ENCODE measurements around the gene MEIS1.

MEIS1 gene

DNA sequence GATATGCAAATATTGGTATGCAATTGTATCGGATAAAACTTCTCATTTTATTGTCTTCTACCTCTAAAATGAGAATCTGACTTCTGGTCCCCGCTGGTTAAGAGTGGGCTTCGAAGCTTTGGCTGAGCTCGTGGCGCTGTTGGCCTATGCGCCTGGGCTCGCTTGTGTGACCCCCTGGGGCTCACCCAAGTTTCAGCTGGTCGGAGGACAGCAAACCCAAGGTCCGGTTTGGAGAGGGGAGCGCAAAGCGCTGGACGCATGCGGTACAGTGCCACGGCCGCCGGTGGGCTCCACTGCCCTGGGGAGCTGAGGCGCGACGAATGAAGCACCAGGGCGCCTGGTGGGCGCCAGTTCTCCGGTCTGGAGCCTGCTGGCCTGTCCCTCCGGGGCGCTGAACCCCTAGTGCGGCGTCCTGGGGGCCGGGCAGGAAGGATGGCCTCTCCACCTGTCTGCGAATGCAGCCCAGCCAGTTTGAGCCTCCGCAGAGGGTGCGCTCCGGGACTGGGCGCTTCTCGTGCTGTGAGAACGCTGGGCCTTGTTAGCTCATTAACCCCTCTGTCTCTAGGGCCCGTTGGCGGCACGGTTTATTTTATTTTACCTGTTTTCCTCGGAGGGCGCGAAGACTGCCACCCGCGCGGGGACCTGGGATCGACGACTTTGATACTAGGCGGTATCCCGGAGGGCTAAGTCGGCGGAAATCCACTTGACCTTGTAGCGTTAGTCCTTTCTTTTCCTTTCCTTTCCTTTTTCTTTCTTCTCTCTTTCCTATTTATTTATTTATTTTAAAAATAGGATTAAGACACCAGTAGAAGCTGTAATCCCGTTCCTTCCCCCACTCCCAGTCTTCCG, 10.4 kb downstream of the MEIS1 start:
- DNase-seq, result no peak

DNA sequence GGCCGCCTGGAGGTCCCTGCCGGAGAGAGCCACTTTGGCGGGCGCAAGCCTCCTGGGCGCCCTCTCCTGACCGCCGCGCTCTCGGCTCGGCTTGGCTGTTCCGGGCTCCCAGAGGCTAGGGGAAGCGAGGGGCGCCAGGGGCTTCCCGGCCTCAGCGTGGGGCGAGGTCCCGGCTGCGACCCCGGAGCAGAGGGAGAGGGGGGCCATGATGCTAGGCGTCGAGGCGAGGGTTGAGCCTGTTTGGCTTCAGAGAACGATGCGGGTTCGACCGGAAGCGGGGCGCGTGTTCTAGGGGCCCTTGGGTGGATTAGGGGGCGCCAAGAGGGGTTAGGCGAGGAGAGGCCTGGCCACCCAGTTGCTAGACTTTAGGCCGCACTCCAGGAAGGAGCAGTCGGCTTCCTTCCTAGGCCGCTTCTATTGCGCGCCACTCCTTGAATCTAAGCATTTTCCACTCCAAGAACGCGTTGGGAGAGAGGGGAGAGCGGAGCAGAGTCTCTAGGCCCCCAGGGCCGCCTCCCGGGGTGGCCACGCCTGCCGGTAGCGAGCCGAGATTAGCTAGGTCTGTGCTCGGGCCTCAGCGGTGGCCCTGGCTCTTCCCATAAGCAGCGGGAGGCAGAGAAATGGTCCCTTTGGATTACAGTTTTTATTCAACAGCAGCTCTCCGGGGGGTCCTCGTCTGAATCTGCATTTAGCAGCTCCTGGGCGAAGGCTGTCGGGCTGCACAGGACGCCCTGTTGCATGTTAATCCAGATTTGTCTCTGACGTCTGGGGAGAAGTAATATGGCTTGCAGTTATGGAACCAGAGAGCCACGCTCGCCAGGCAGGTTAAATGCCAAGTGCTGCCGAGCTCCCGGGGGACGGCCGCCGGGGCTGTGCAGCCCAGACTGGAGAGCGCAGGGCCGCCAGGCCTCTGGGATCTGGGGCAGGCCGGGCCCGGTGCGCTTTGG, 11.3 kb downstream of the MEIS1 start:
- DNase-seq, result peak; percentile 52

DNA sequence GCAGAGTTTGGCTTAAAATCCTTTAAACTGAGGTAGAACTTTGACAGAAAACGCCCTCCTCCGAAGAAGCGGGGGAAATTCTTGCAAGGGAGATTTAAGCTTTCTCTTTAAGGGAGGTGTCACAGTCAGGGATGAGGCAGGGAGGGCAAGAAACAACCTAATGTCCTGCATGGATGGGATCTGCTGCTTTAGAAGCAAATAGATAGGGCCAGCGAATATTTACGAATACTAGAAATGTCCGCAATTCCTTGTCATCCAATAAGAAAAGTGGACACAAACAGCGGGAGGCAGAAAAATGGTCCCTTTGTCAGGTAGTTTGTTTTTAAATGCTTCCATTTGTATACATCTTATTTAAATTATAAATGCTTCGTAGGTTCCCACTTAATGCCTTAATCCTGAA, 12.0 kb downstream of the MEIS1 start:
- no peak for DNase-seq

DNA sequence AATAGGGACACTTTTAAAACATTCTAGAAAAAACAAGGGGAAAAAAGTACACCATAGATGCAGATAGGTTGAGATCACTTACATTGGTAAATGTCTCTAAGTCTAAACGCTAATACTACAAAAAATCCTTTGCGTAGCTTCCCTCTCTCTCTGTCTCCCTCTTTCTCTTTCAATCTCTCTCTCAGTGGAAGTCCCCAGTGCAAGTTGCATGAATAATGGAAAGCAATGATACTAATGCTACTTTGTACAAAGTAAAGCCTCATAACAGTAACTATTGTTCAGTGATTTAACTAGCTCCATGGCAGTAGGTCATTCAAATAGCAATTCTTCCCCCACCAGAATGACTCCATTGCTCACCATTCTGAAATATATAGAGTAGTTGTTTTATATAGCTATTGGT, 12.8 kb downstream of the MEIS1 start:
- no peak for DNase-seq

DNA sequence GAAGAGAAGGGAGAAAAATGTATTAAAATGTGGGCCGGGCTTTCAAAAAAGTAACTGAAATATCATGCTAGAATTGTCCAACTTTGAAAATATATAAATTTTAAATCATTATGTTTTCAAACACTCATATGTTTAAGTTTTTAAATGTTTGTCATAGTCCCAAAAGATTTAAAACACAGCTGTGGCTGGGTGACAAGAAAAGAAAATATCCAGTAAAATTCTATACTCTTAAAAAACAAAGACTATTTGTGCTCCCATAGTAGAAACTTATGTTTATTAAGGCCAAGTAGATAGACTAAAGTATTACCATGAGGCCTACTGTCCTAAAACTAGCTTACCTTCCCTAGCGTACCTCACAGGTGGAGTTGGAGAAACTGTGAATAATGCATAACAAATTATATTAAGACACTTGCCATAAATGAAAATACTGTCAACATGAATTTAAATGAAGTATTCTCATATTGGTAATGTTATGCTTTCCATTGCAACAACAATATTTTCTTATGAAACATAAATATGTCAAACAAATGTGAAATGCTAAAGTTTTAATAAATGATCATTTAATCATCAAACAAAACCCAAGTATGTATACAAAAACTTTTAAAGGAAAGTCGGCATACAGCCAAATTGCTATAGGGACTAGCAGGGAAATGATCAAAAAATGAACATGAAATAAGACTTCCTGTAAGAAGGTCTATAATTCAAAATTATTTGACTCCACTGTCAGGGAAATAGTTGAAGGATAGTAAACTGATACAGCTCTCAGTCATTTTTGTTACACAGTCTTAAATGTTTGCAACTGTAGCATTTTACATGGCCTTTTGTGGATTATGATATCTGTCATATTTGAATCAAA, 13.4 kb downstream of the MEIS1 start:
- no peak for DNase-seq

DNA sequence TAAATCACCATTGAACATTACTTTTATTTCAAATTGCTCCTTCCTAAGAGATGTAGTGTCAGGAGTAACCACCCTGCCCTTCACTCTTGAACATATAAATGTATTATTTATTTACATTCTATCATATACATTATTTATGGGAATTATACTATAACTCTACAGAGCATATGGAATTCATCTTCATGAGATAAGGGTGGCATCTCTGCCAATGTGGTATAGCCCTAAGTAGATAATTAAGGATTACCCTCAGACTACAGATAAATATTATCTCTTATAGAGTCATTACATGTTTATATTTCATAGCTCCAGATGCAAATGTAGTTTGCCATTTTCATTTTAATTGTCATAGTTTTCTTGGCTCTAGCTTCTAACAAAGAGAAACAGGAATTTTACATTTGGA, 17.3 kb downstream of the MEIS1 start:
- no peak for DNase-seq

DNA sequence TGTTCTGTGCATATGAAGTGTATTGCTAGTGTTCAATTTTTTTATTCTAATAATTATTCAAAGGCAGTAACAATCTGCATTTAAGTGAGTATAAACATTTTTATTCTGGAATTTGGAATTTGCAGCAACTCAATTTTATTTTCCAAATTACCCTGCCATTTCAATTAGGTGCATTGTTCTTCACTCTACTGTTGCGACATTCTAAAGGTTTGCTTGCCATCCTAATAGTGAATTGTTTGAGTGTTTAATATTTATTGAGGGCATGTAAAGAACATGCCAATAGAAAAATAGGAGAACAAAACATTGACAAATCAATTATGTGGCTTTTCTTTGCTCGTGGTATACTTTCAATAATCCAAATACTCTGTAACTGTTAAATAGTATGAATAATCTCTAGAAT, 18.0 kb downstream of the MEIS1 start:
- no peak for DNase-seq

DNA sequence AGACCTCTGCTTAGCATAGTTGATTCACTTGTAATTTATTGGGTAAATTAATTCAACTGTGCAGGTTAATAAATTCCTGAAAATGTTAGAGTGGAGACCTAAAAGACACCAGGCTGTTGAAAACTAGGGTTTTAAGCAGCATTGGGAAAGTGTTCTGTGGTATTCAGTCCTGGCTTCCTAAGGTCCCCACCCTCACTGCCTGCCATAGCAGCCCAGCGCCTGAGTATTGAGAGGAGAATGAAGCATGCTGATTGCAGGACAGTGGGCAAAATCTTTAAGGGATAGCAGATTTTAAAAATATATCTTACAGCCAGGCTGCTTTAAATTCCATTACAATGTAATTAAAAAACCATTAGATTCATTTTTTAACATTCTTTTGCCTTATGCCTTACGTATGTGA, 20.6 kb downstream of the MEIS1 start:
- no peak for DNase-seq

DNA sequence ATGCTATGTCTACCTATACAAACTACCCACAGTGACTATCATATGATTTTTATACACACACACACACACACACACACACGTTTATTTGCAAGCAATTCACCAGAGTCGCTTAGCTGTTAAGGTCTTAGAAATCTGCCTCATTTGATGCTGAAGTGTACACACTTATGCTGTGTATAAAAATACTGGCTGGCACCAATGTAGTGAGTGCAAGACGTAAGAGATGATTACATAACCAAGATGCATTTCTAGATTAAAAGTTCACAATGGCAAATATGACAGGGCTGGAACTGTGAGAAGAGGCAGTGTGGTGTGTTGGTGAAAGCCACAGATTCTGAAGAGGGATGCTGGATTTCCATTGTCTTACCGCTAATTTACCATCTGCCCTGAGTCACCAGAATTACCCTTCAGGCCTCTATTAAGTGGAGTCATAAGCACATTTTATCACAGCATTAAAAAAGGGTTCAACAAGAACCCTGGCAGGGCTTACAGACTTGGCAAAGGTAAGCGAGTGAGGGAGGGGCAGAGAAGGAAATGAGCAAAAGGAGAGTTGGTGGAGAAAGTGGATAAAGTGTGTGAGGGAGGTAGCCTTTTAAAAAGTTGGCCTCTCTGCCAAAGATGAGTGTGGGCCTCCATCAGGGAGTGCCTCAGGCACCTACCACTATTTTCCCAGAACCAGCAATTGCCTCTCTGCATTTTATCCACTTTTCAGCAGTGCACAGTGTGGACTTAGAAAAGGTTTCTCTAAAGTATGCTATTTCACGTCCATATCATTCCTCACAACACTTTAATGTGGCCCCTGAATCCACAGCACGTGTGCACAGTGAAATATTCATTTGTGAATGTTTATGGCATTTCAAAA, 21.5 kb downstream of the MEIS1 start:
- no peak for DNase-seq

DNA sequence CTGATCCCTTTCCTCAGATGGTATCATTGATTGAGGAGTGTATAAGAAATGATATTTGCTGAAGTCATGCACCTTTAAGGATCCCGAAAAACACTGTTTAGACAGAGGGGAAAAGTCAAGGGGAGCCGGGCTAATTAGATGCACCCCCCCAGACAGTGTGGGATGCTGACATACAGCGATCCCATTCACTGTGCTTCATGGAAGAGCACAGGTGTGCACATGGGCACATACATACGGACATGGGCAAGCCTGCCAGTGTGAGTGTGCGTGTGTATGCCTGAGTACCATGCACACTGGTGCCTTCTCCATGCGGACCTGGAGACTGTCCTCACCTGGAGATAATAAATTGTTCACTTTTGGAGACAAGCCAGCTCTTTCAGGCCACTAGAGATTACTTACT, 22.6 kb downstream of the MEIS1 start:
- no peak for DNase-seq

DNA sequence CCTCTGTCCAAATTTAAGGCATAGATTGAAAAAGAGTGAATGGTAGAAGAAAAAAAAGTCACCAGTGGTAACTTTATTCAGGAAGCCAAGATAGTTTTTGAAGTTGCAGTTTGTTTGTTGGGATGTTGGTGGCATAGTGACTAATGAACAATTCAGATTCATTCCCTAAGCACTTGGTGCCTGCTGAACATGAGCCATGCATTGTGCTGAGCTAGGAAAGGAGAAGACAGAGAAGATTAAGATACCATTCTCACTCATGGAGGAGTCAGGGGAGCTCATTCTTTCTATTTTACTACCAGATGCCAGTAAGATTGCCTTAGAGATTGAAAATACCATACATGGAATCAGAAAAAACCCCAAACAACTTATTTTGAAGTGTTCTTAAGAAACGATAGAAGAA, 25.1 kb downstream of the MEIS1 start:
- DNase-seq, result no peak

DNA sequence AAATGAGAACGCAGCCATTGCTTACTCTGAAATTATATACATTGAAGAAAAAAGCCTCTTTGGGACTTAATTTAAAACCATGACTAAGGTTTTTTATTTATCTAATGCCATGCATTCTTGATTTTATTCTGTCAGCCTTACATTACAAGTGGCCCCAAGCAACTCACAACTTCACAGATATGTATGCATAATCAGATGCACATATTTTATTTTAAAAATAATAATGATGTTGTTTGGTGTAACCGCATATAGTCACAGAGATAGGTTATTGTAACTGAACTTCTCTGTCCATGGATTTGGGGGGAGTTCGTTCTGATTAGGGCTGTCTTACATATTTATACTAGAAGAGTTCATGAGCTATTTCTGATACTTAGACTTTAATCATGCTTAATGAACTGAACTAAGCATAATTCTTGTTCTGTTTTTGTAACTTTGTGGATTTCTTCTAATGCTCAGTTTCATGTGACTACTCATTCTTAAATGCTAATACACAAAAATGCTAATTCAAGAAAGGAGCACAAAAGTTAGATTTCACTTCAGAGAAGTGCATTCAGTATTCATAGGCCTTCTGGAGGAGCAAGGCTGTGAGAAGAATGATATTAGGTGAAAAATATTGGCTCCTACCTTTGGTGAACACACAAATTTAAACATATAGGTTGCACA, 26.2 kb downstream of the MEIS1 start:
- DNase-seq, result no peak

DNA sequence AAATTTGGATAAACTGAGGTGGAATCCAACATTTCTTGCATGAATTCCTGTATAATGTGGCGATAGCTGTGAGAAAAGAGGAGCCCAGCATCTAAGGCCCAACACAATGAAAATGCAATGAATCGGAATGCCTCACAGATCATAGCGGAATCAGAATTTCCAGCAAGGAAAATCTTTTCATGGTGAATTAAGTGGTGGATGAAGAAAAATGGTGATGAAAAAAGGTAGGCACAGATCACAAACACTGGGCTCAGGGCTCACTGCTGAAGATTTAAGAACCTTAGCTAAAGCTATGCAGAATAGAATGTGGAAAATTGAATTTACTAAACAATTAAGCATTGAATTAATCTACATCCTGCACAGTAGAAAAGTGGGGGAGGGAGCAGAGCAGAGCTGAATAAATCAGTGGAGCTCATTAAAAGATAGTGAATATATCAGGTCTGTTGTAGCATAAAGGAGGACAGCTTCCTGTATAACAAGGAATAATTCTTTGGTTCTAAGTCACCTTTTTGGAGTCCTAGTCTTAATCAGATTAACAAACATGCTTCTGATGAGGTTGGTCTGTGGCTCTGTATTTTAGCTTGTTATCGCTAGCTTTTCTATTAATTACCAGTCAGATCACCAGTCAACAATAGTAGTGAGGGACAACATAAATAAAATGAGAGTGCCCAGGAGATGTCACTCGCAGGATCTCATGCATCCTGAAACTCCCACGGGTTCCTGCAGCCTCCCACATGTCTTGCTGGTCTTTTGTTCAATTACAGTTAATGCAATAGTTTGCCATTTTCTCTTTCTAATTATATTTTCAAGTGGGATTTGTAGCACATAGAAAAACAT, 27.0 kb downstream of the MEIS1 start:
- no peak for DNase-seq

DNA sequence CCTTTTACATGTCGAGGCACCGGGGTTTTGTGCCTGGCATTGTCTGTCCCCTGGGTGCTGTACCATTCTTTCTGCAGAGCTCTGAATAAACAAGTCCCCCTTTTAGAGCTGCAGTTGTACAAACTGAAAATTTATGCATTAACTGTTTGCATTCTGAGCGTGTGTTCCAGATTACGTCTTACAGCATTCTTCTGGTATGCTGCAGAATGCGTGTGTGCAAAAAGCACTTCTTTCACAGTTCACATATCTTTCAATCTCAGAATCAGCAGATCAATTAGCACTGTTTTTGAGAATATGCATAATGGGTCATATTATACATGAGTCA, 27.5 kb downstream of the MEIS1 start:
- DNase-seq, result no peak

DNA sequence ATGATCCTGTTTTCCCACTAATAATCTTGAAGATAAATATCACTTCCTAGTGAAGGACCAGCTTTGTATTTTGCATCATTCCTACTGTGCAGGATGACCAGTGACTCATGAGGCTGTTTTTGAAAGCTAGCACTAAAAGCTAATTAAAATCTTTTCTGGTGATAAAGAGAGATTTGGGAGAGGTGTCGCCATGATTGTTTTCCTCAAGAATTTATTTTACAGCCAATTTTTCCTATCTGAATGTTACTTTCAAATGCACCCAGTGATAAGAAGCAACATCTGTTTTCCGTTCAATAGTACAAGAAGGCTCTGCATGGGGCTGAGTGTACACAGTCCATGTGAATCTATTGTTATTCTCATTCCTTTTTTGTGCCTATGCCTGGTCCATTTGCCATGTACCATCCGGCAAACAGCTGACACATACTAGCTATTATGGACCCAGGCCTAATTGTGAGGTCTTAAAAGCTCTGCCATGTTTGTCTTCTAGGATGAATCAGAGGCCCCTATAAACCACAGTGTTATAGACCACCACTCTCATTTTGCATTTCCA, 28.4 kb downstream of the MEIS1 start:
- no peak for DNase-seq

DNA sequence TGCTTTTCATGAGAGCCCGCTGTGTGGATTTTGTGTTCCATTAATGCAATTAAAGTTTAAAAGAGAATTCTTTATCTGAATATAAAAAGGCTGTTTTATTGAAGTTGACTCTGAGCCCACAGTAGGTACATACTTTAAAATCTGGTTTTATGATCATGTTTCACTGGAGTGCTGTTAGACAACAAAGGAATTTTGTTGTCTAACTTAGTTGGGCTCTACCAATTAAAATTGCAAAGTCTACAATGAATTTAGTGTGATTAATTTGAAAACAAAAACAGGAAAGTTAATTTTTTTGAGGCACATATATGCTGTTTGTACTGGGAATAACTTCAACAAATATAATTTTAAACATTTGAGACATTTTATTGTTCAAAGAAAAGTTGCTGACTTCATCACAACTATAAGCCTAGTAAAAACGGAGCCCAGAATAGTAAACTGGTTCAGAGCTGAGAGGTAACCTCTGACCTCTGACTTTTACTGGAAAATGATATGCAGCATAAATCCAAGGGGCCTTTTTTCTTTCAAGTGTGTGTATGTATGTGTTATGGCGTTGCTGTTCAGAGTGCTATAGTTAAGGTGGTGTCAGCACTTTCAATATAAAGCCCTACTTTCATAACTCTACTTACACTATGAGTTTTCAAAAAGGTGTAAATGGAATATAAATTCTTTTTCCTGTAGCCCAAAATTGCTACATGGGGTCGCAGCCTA, 30.2 kb downstream of the MEIS1 start:
- DNase-seq, result no peak

DNA sequence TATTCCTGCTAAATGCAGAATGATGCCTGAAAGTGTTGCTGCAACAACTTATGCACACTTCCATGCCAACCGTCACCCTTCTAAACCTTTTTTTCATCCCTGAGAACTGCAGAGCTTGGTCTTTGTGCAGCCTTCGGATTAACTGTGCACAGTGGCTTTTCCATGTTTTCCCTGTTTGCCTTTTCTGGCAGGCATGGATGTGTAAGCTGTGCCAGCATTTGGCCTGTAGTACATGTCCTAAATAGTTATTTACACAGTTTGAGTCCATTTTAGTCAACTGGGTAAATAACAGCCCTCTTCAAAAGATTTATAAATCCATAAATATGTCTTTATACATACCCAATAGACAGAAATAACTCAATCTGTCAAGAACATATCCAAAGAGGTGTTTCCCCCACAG, 31.5 kb downstream of the MEIS1 start:
- no peak for DNase-seq

DNA sequence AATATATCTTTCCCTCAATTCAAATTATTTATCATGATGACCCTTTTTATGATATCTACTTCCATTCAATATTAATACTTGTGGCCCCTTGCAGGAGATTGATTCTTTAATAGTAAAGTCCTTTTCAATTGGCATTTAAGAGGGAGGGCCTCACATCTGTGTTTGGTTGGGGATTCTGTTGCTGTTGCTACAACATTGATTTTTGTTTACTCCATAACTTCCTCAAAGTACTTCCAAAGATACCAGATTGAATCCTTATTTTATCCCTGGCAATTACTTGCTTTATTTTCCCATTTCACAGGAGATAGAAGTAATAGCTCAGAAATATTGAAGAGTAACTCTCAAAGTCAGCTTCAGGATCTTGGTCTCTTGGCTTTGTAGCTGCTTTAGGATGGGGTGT, 32.8 kb downstream of the MEIS1 start:
- no peak for DNase-seq

DNA sequence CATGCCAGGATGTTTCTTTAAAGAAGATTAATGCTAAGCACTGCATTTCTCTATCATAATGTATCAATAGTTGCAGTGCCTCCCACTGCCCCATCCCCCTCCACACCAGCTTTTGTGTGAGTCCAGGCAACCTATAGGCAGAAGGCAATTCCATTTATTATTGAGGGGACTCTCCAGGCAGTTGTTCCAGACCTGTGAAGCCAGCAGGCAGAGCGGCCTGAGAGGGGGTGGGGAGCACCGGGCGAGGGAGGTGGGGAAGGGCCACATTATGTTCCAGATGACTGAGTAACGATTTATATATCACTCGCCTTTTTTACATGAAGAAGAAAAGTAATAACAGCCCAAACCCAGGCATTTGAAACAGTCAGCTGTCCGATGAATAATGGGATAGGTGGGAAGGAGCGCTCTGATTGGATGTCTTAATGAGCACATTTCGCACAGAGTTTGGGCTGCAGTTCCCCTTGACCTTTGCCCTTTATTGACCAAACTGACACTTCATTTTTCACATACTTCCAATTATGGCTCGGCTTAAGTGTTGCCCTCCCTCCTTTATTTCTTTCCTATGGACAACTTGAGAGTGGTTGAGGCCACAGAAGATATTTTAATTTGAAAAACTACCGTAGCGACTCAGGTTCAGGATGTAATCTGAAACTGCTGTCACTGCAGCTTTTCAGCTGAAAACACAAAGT, 34.4 kb downstream of the MEIS1 start:
- DNase-seq, result no peak

Data from left hindlimb (tissue), 1 donor.